Endothelial cell of umbilical vein (primary cell): ENCODE measurements around the gene UGT1A3. TPM values are rescaled to one million over a fixed set of nuclear protein-coding genes. Genes with fewer than 3 reads are reported as not detected.
"Not testable (repeated sequence)": the region's sequence is repeated elsewhere in the genome, so short reads cannot be mapped to it uniquely, and the experiment has no call there.

Experiments used
- BruUV-seq: library from RNA; stranded (reverse); fragments of 400-500 nt; replicated peaks from 2 replicates; lab custom pipeline; 2021; lab: Mats Ljungman, UMichigan
- CTCF ChIA-PET: fragments of 300-600, 350-600 bp; sonication (Branson Sonifier 250); formaldehyde crosslinking; loops from one replicate; lab custom pipeline; 2021; ENCODE audit warnings: antibody characterized with exemption, inconsistent platforms; lab: Charles Lee
- POLR2A ChIA-PET: fragments of 300-600, 350-600 bp; sonication (Branson Sonifier 250); formaldehyde crosslinking; loops from one replicate; lab custom pipeline; 2021; ENCODE audit warnings: antibody characterized with exemption, inconsistent platforms; lab: Charles Lee
- DNase-seq: peaks from one replicate; pipeline ENCODE4 v3.0.0-alpha.2; 2011; ENCODE audit warnings: low read depth, low spot score
- FAIRE-seq: peaks from 2 replicates; lab custom pipeline; 2011; peaks lifted over from hg19 to GRCh38; lab: Jason Lieb, UNC
- H2AFZ ChIP-seq: 2 replicates; pipeline ENCODE4 v1.6.0; 2012; ENCODE audit warnings: low read depth, low read length, control low read depth, inconsistent platforms
- H3K27ac ChIP-seq: 2 replicates; pipeline ENCODE4 v1.5.1; 2011; ENCODE audit warnings: low read depth, mild to moderate bottlenecking, control low read depth, low read length, moderate library complexity; ENCODE audit not compliant: insufficient read depth
- H3K27me3 ChIP-seq, 2 experiments: 2 replicates each; pipeline versions ENCODE4 v1.6.0 to v1.6.1; 2011; ENCODE audit warnings: low read length in 2 of 2, mixed read lengths in 1 of 2; ENCODE audit not compliant: control insufficient read depth in 2 of 2, insufficient read depth in 2 of 2
- H3K36me3 ChIP-seq, 2 experiments: 2 replicates in 1 of 2; 3 replicates in 1 of 2; pipeline ENCODE4 v1.5.1; 2011; ENCODE audit warnings: low read length in 2 of 2, mild to moderate bottlenecking in 1 of 2, moderate library complexity in 1 of 2; ENCODE audit not compliant: control insufficient read depth in 2 of 2, insufficient read depth in 2 of 2; ENCODE audit errors: extremely low read depth in 1 of 2
- H3K4me1 ChIP-seq: 3 replicates; pipeline ENCODE4 v1.5.1; 2011; ENCODE audit warnings: mild to moderate bottlenecking, low read length; ENCODE audit not compliant: control insufficient read depth, insufficient read depth; ENCODE audit errors: extremely low read depth
- H3K4me2 ChIP-seq: 2 replicates; pipeline ENCODE4 v1.6.1; 2011; ENCODE audit warnings: low read length, control low read depth, mixed read lengths; ENCODE audit not compliant: insufficient read depth
- H3K4me3 ChIP-seq, 3 experiments: fragments of 200-600 bp in 1 of 3; sonication (generic), shearing (Covaris generic) in 1 of 3; replicated peaks in 1 of 3; 2 replicates each; pipeline ENCODE4 v1.5.1; 2011 to 2016; ENCODE audit warnings: control low read depth in 3 of 3, low read length in 3 of 3, mild to moderate bottlenecking in 2 of 3, inconsistent platforms in 1 of 3, low read depth in 1 of 3, moderate library complexity in 1 of 3; ENCODE audit not compliant: insufficient read depth in 1 of 3
- H3K79me2 ChIP-seq: 2 replicates; pipeline ENCODE4 v1.6.0; 2012; ENCODE audit warnings: low read length, inconsistent platforms; ENCODE audit not compliant: control insufficient read depth, insufficient read depth
- H3K9ac ChIP-seq: replicated peaks from 2 replicates; pipeline ENCODE3; 2011; ENCODE audit warnings: low read length, control low read depth; ENCODE audit not compliant: insufficient read depth; ENCODE audit errors: extremely low read depth
- H3K9me1 ChIP-seq: replicated peaks from 3 replicates; pipeline ENCODE4 v1.6.0; 2011; ENCODE audit warnings: mild to moderate bottlenecking, low read length; ENCODE audit not compliant: control insufficient read depth, insufficient read depth; ENCODE audit errors: extremely low read depth
- H3K9me3 ChIP-seq: replicated peaks from 2 replicates; pipeline ENCODE4 v1.5.1; 2012; ENCODE audit warnings: low read length, inconsistent platforms; ENCODE audit not compliant: control insufficient read depth, insufficient read depth
- H4K20me1 ChIP-seq: replicated peaks from 2 replicates; pipeline ENCODE3; 2011; ENCODE audit warnings: mild to moderate bottlenecking, low read length; ENCODE audit not compliant: control insufficient read depth, insufficient read depth; ENCODE audit errors: extremely low read depth
- CTCF ChIP-seq, 2 donors: IDR thresholded peaks; 1 replicate in 1 of 2; 2 replicates in 1 of 2; pipeline ENCODE4 v1.5.1; 2011; ENCODE audit warnings: low read length in 2 of 2, mild to moderate bottlenecking in 2 of 2, moderate library complexity in 2 of 2, control low read depth in 1 of 2, inconsistent platforms in 1 of 2, low read depth in 1 of 2; ENCODE audit not compliant: insufficient read depth in 1 of 2; ENCODE audit errors: extremely low read depth in 1 of 2
- EZH2 ChIP-seq: IDR thresholded peaks from 2 replicates; pipeline ENCODE4 v1.6.1; 2012; ENCODE audit warnings: borderline replicate concordance, low read depth, mild to moderate bottlenecking, moderate library complexity, low read length, inconsistent platforms; ENCODE audit not compliant: severe bottlenecking
- GATA2 ChIP-seq: IDR thresholded peaks from 2 replicates; pipeline ENCODE4 v1.7.0; 2011; ENCODE audit warnings: low read depth, mild to moderate bottlenecking, moderate library complexity, mixed read lengths, low read length; ENCODE audit not compliant: insufficient read length, insufficient read depth
- MAX ChIP-seq: IDR thresholded peaks from 2 replicates; pipeline ENCODE4 v1.6.1; 2011; ENCODE audit not compliant: insufficient read depth, insufficient read length
- POLR2A ChIP-seq: IDR thresholded peaks from 2 replicates; pipeline ENCODE4 v1.6.1; 2012; ENCODE audit warnings: low read depth, mild to moderate bottlenecking, control low read depth, low read length
- dilution Hi-C: fragments of 300-500 bp; cut with MboI; formaldehyde crosslinking; loops from one replicate; pipeline ENCODE4 v1.15.0; 2019; ENCODE audit warnings: low sequenced_read_pairs; ENCODE audit not compliant: extremely low pct_ligation_motif_present
- intact Hi-C: fragments of 100-400 bp; cut with micrococcal nuclease; formaldehyde crosslinking; loops from one replicate; pipeline ENCODE4 v1.10.0; 2022
- polyA plus RNA-seq, 4 experiments: library from polyadenylated mRNA; depleted of rRNA in 3 of 4; stranded (reverse) in 3 of 4; unstranded in 1 of 4; fragments of >200 nt; gene quantifications; 2 replicates each; pipeline versions ENCODE4 v1.2.1 to v1.2.3, GENCODE V29; 2011 to 2012; ENCODE audit warnings: missing spikeins in 1 of 4
- total RNA-seq: library from RNA; stranded (reverse); gene quantifications from 2 replicates; pipeline ENCODE4 v1.2.3, GENCODE V29; 2021

The UGT1A3 gene
- total and polyA plus RNA-seq, 2 donors (not counting 3 experiments of a cell fraction or from before 2014, with no cell fraction given): not detected

- no peaks in the 10 kb centered on the region for H3K36me3 ChIP-seq
- dilution Hi-C loops: no loop called here
- no peaks in the 10 kb centered on the region for H3K79me2 ChIP-seq
- intact Hi-C loops: no loop called here
- no peak for FAIRE-seq
- no peak overlapping the region for H3K27ac ChIP-seq
- H3K9me1 ChIP-seq: no peaks in the 10 kb centered on the region
- no TSS peak for BruUV-seq
- DNase-seq: no peak
- no peak for TF ChIP-seq GATA2
- no peak for TF ChIP-seq CTCF (IDR thresholded peaks at IDR 0.05; ENCODE audit: extremely low read depth in 1 of 2, insufficient read depth in 1 of 2, low read depth in 1 of 2, low read length in 2 of 2)
- TF ChIP-seq MAX: no peak
- peaks cover 0 to 8% of the 10 kb centered on the region in 2 experiments for H3K27me3 ChIP-seq
- no peaks in the 10 kb centered on the region for H3K9me3 ChIP-seq
- H3K4me1 ChIP-seq: no peaks in the 10 kb centered on the region
- H3K4me3 ChIP-seq: no peak overlapping the region
- ChIA-PET POLR2A (no interaction called here), CTCF (no interaction called here)
- H2AFZ ChIP-seq: no peak overlapping the region
- no peaks in the 10 kb centered on the region for H4K20me1 ChIP-seq
- no peak overlapping the region for H3K9ac ChIP-seq
- no peak overlapping the region for H3K4me2 ChIP-seq
Observed at GRCh38 chr2:233714121-233714520, 14.7 kb upstream of the UGT1A3 start.

GRCh38 chr2:233718552-233718951 is 10.3 kb upstream of the UGT1A3 start, which contains the start of gene UGT1A4:
Gene UGT1A4 (plus strand): TSS chr2:233718736. CDS start chr2:233718821, 85 bp downstream.
- TF ChIP-seq POLR2A: no peak
- no peak for TF ChIP-seq EZH2
- no peaks in the 10 kb centered on the region for H4K20me1 ChIP-seq
- no TSS peak for BruUV-seq
- H3K9me1 ChIP-seq: no peaks in the 10 kb centered on the region
- no peak within 1 kb of the TSS for H3K27ac ChIP-seq
- CTCF ChIA-PET: interaction anchor here (0.7 kb wide), 1 partner anchor 314 kb away, joined by 3 read pairs; no protein-coding TSS in a partner anchor
- dilution Hi-C loops: no loop called here
- no peak within 1 kb of the TSS for H3K4me3 ChIP-seq
- H3K9ac ChIP-seq: no peak within 1 kb of the TSS
- intact Hi-C loops: no loop called here
- DNase-seq (no peak), FAIRE-seq (no peak)
- POLR2A ChIA-PET: no interaction called here
- no peaks in the 10 kb centered on the region for H3K4me1 ChIP-seq
- H3K27me3 ChIP-seq: peaks cover 0 to 8% of the 10 kb centered on the region in 2 experiments
- no peak within 1 kb of the TSS for H3K4me2 ChIP-seq
- no peaks in the 10 kb centered on the region for H3K79me2 ChIP-seq
- H3K36me3 ChIP-seq: no peaks in the 10 kb centered on the region
- no peaks in the 10 kb centered on the region for H3K9me3 ChIP-seq
- H2AFZ ChIP-seq: no peak within 1 kb of the TSS

GRCh38 chr2:233736868-233737653 is 8.2 kb downstream of the UGT1A3 start:
- H3K9ac ChIP-seq, H3K79me2 ChIP-seq, DNase-seq, intact Hi-C loops, FAIRE-seq, POLR2A ChIA-PET, H2AFZ ChIP-seq, H3K4me2 ChIP-seq, dilution Hi-C loops, H3K9me3 ChIP-seq, CTCF ChIA-PET, H3K4me1 ChIP-seq, H3K36me3 ChIP-seq, H3K27me3 ChIP-seq, H3K27ac ChIP-seq, H4K20me1 ChIP-seq, H3K4me3 ChIP-seq, BruUV-seq, H3K9me1 ChIP-seq: not testable (repeated sequence)
